Neural cell (in vitro differentiated cells): Measurements from ENCODE around the gene NPLOC4.

Experiments used
- EZH2 ChIP-seq: fragments of 200-600, 300-800 bp; shearing (Covaris generic), sonication (generic); IDR thresholded peaks from 2 replicates; pipeline ENCODE4 v1.6.1; 2014; ENCODE audit warnings: antibody characterized with exemption, low read length, borderline replicate concordance, mild to moderate bottlenecking; ENCODE audit not compliant: insufficient read depth, poor library complexity, severe bottlenecking
- POLR2AphosphoS5 ChIP-seq: IDR thresholded peaks from 2 replicates; pipeline ENCODE4 v1.6.1; 2012
- TF ChIP-seq, protein P1 (sequence below): fragments of 450-650 bp; IDR thresholded peaks from 2 replicates; pipeline ENCODE4 v1.5.1; 2014; ENCODE audit warnings: antibody characterized with exemption, mild to moderate bottlenecking, moderate library complexity; ENCODE audit not compliant: poor library complexity, severe bottlenecking
- TF ChIP-seq, protein P2 (sequence below): IDR thresholded peaks from 2 replicates; pipeline ENCODE4 v1.6.1; 2012; ENCODE audit warnings: borderline replicate concordance

DNA sequence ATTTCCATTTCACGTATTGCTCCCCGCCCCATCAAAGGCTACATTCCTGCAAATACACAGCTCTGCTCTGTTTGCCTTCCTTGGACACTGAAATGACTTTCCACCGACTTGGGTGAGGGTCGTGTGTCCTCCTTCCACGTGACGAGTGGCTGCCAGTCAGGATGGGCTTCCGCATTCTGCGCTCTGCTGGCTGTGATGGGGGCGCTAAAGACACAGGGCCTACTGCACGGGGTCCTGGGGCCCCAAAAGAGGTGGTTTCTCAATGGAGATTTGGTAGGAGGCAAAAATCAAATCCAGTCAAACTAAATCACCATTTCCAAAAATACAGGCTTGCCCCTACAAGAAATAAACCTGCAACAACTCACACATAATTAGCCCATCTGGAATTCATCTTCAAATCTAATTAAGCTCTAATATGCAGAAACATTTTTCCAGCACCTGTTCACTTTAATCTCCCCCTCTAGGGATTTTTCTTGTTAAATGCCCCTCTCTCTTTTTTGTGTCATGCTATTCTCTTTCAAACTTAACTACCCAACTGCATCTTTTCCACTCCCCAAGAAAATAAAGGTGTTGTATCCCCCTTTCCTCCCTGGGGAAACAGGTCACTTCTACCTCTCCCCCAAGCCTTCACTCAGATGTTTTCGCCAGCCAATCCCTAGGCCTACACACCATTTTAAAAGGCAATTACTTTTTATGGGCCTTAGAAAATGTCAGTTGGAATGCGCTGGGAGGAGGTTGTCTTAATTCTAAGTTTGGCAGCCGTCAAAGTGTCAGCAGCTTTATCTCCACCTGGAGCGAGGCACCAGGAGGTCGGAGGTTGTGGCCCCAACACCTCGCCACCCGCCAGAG lies 62.9 kb downstream of the NPLOC4 start:
- TF ChIP-seq, protein P1, sequence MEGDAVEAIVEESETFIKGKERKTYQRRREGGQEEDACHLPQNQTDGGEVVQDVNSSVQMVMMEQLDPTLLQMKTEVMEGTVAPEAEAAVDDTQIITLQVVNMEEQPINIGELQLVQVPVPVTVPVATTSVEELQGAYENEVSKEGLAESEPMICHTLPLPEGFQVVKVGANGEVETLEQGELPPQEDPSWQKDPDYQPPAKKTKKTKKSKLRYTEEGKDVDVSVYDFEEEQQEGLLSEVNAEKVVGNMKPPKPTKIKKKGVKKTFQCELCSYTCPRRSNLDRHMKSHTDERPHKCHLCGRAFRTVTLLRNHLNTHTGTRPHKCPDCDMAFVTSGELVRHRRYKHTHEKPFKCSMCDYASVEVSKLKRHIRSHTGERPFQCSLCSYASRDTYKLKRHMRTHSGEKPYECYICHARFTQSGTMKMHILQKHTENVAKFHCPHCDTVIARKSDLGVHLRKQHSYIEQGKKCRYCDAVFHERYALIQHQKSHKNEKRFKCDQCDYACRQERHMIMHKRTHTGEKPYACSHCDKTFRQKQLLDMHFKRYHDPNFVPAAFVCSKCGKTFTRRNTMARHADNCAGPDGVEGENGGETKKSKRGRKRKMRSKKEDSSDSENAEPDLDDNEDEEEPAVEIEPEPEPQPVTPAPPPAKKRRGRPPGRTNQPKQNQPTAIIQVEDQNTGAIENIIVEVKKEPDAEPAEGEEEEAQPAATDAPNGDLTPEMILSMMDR: no peak
- TF ChIP-seq EZH2 (no peak), POLR2AphosphoS5 (no peak)
- TF ChIP-seq, protein P2, sequence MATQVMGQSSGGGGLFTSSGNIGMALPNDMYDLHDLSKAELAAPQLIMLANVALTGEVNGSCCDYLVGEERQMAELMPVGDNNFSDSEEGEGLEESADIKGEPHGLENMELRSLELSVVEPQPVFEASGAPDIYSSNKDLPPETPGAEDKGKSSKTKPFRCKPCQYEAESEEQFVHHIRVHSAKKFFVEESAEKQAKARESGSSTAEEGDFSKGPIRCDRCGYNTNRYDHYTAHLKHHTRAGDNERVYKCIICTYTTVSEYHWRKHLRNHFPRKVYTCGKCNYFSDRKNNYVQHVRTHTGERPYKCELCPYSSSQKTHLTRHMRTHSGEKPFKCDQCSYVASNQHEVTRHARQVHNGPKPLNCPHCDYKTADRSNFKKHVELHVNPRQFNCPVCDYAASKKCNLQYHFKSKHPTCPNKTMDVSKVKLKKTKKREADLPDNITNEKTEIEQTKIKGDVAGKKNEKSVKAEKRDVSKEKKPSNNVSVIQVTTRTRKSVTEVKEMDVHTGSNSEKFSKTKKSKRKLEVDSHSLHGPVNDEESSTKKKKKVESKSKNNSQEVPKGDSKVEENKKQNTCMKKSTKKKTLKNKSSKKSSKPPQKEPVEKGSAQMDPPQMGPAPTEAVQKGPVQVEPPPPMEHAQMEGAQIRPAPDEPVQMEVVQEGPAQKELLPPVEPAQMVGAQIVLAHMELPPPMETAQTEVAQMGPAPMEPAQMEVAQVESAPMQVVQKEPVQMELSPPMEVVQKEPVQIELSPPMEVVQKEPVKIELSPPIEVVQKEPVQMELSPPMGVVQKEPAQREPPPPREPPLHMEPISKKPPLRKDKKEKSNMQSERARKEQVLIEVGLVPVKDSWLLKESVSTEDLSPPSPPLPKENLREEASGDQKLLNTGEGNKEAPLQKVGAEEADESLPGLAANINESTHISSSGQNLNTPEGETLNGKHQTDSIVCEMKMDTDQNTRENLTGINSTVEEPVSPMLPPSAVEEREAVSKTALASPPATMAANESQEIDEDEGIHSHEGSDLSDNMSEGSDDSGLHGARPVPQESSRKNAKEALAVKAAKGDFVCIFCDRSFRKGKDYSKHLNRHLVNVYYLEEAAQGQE: no peak
